Endothelial cell of umbilical vein (primary cell): ENCODE measurements around the gene ZNF699. TPM values are rescaled to one million over a fixed set of nuclear protein-coding genes. Genes with fewer than 3 reads are reported as not detected.

Experiments used
- BruUV-seq: library from RNA; stranded (reverse); fragments of 400-500 nt; replicated peaks from 2 replicates; lab custom pipeline; 2021; lab: Mats Ljungman, UMichigan
- CTCF ChIA-PET: fragments of 300-600, 350-600 bp; sonication (Branson Sonifier 250); formaldehyde crosslinking; loops from one replicate; lab custom pipeline; 2021; ENCODE audit warnings: antibody characterized with exemption, inconsistent platforms; lab: Charles Lee
- POLR2A ChIA-PET: fragments of 300-600, 350-600 bp; sonication (Branson Sonifier 250); formaldehyde crosslinking; loops from one replicate; lab custom pipeline; 2021; ENCODE audit warnings: antibody characterized with exemption, inconsistent platforms; lab: Charles Lee
- DNase-seq: peaks from one replicate; pipeline ENCODE4 v3.0.0-alpha.2; 2011; ENCODE audit warnings: low read depth, low spot score
- FAIRE-seq: peaks from 2 replicates; lab custom pipeline; 2011; peaks lifted over from hg19 to GRCh38; lab: Jason Lieb, UNC
- H2AFZ ChIP-seq: 2 replicates; pipeline ENCODE4 v1.6.0; 2012; ENCODE audit warnings: low read depth, low read length, control low read depth, inconsistent platforms
- H3K27ac ChIP-seq: 2 replicates; pipeline ENCODE4 v1.5.1; 2011; ENCODE audit warnings: low read depth, mild to moderate bottlenecking, control low read depth, low read length, moderate library complexity; ENCODE audit not compliant: insufficient read depth
- H3K27me3 ChIP-seq, 2 experiments: 2 replicates each; pipeline versions ENCODE4 v1.6.0 to v1.6.1; 2011; ENCODE audit warnings: low read length in 2 of 2, mixed read lengths in 1 of 2; ENCODE audit not compliant: control insufficient read depth in 2 of 2, insufficient read depth in 2 of 2
- H3K36me3 ChIP-seq, 2 experiments: 2 replicates in 1 of 2; 3 replicates in 1 of 2; pipeline ENCODE4 v1.5.1; 2011; ENCODE audit warnings: low read length in 2 of 2, mild to moderate bottlenecking in 1 of 2, moderate library complexity in 1 of 2; ENCODE audit not compliant: control insufficient read depth in 2 of 2, insufficient read depth in 2 of 2; ENCODE audit errors: extremely low read depth in 1 of 2
- H3K4me1 ChIP-seq: 3 replicates; pipeline ENCODE4 v1.5.1; 2011; ENCODE audit warnings: mild to moderate bottlenecking, low read length; ENCODE audit not compliant: control insufficient read depth, insufficient read depth; ENCODE audit errors: extremely low read depth
- H3K4me2 ChIP-seq: 2 replicates; pipeline ENCODE4 v1.6.1; 2011; ENCODE audit warnings: low read length, control low read depth, mixed read lengths; ENCODE audit not compliant: insufficient read depth
- H3K4me3 ChIP-seq, 3 experiments: fragments of 200-600 bp in 1 of 3; sonication (generic), shearing (Covaris generic) in 1 of 3; replicated peaks in 1 of 3; 2 replicates each; pipeline ENCODE4 v1.5.1; 2011 to 2016; ENCODE audit warnings: control low read depth in 3 of 3, low read length in 3 of 3, mild to moderate bottlenecking in 2 of 3, inconsistent platforms in 1 of 3, low read depth in 1 of 3, moderate library complexity in 1 of 3; ENCODE audit not compliant: insufficient read depth in 1 of 3
- H3K79me2 ChIP-seq: 2 replicates; pipeline ENCODE4 v1.6.0; 2012; ENCODE audit warnings: low read length, inconsistent platforms; ENCODE audit not compliant: control insufficient read depth, insufficient read depth
- H3K9ac ChIP-seq: replicated peaks from 2 replicates; pipeline ENCODE3; 2011; ENCODE audit warnings: low read length, control low read depth; ENCODE audit not compliant: insufficient read depth; ENCODE audit errors: extremely low read depth
- H3K9me1 ChIP-seq: replicated peaks from 3 replicates; pipeline ENCODE4 v1.6.0; 2011; ENCODE audit warnings: mild to moderate bottlenecking, low read length; ENCODE audit not compliant: control insufficient read depth, insufficient read depth; ENCODE audit errors: extremely low read depth
- H3K9me3 ChIP-seq: replicated peaks from 2 replicates; pipeline ENCODE4 v1.5.1; 2012; ENCODE audit warnings: low read length, inconsistent platforms; ENCODE audit not compliant: control insufficient read depth, insufficient read depth
- H4K20me1 ChIP-seq: replicated peaks from 2 replicates; pipeline ENCODE3; 2011; ENCODE audit warnings: mild to moderate bottlenecking, low read length; ENCODE audit not compliant: control insufficient read depth, insufficient read depth; ENCODE audit errors: extremely low read depth
- EZH2 ChIP-seq: IDR thresholded peaks from 2 replicates; pipeline ENCODE4 v1.6.1; 2012; ENCODE audit warnings: borderline replicate concordance, low read depth, mild to moderate bottlenecking, moderate library complexity, low read length, inconsistent platforms; ENCODE audit not compliant: severe bottlenecking
- FOS ChIP-seq: IDR thresholded peaks from 2 replicates; pipeline ENCODE4 v1.6.1; 2011; ENCODE audit warnings: mild to moderate bottlenecking, low read length, moderate library complexity, borderline replicate concordance; ENCODE audit not compliant: insufficient read depth
- GATA2 ChIP-seq: IDR thresholded peaks from 2 replicates; pipeline ENCODE4 v1.7.0; 2011; ENCODE audit warnings: low read depth, mild to moderate bottlenecking, moderate library complexity, mixed read lengths, low read length; ENCODE audit not compliant: insufficient read length, insufficient read depth
- JUN ChIP-seq: IDR thresholded peaks from 2 replicates; pipeline ENCODE4 v1.6.1; 2011; ENCODE audit warnings: borderline replicate concordance, low read depth; ENCODE audit not compliant: insufficient read length, insufficient read depth
- MYC ChIP-seq: IDR thresholded peaks from one replicate; pipeline ENCODE4 v1.6.1; 2011; ENCODE audit warnings: mild to moderate bottlenecking, low read depth, low read length
- POLR2A ChIP-seq: IDR thresholded peaks from 2 replicates; pipeline ENCODE4 v1.6.1; 2012; ENCODE audit warnings: low read depth, mild to moderate bottlenecking, control low read depth, low read length
- POLR2AphosphoS5 ChIP-seq: IDR thresholded peaks from 2 replicates; pipeline ENCODE4 v1.6.1; 2012; ENCODE audit warnings: low read depth, mild to moderate bottlenecking, control low read depth, low read length, moderate library complexity; ENCODE audit not compliant: insufficient read depth
- dilution Hi-C: fragments of 300-500 bp; cut with MboI; formaldehyde crosslinking; loops from one replicate; pipeline ENCODE4 v1.15.0; 2019; ENCODE audit warnings: low sequenced_read_pairs; ENCODE audit not compliant: extremely low pct_ligation_motif_present
- intact Hi-C: fragments of 100-400 bp; cut with micrococcal nuclease; formaldehyde crosslinking; loops from one replicate; pipeline ENCODE4 v1.10.0; 2022
- polyA plus RNA-seq, 4 experiments: library from polyadenylated mRNA; depleted of rRNA in 3 of 4; stranded (reverse) in 3 of 4; unstranded in 1 of 4; fragments of >200 nt; gene quantifications; 2 replicates each; pipeline versions ENCODE4 v1.2.1 to v1.2.3, GENCODE V29; 2011 to 2012; ENCODE audit warnings: missing spikeins in 1 of 4
- total RNA-seq: library from RNA; stranded (reverse); gene quantifications from 2 replicates; pipeline ENCODE4 v1.2.3, GENCODE V29; 2021
- TF ChIP-seq, protein P1 (sequence below): IDR thresholded peaks from 2 replicates; pipeline ENCODE4 v1.6.1; 2011; ENCODE audit not compliant: insufficient read depth, insufficient read length
- TF ChIP-seq, protein P2 (sequence below), 2 donors: IDR thresholded peaks; 1 replicate in 1 of 2; 2 replicates in 1 of 2; pipeline ENCODE4 v1.5.1; 2011; ENCODE audit warnings: low read length in 2 of 2, mild to moderate bottlenecking in 2 of 2, moderate library complexity in 2 of 2, control low read depth in 1 of 2, inconsistent platforms in 1 of 2, low read depth in 1 of 2; ENCODE audit not compliant: insufficient read depth in 1 of 2; ENCODE audit errors: extremely low read depth in 1 of 2

ZNF699 gene
- total and polyA plus RNA-seq, 2 donors (not counting 3 experiments of a cell fraction or from before 2014, with no cell fraction given): 0.59 to 4.7 TPM

DNA sequence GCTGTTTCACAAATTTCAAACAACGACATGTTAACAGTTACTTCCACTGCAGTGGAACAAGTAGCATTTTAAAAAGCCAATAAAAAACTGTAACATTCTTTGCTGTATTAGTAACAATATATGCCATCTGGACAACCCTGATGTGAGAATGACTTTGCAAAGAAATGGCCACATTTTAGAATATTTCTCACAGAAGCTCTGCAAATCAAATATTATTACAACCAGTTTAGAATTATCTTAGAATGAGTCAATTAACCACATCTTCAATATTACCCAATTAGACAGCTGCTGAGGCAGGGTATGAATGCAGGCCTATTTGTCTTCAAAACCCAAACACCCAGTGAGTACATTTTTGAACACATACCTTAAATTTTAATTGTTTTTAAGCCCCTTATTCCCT is 3.2 kb downstream of the ZNF699 start:
- Histone ChIP-seq H3K36me3 (no peaks in the 10 kb centered on the region), H3K27ac (no peak overlapping the region), H3K79me2 (peaks cover 2% of the 10 kb centered on the region), H3K4me1 (peaks cover 7% of the 10 kb centered on the region), H2AFZ (no peak overlapping the region), H3K9ac (no peak overlapping the region), H3K9me3 (no peaks in the 10 kb centered on the region), H3K27me3 (no peaks in the 10 kb centered on the region), H4K20me1 (no peaks in the 10 kb centered on the region), H3K4me3 (no peak overlapping the region), H3K9me1 (no peaks in the 10 kb centered on the region), H3K4me2 (no peak overlapping the region)
- CTCF ChIA-PET: interaction anchor here (1.1 kb wide), 1 partner anchor 17 kb away, joined by 3 read pairs; the partner anchor contains the start of gene ZNF559
- intact Hi-C loops: no loop called here
- FAIRE-seq: no peak
- DNase-seq: no peak
- dilution Hi-C loops: no loop called here
- BruUV-seq: no TSS peak
- POLR2A ChIA-PET: no interaction called here
- TF ChIP-seq GATA2 (no peak), MYC (no peak), JUN (no peak), EZH2 (no peak), POLR2A (no peak), POLR2AphosphoS5 (no peak), FOS (no peak)
- TF ChIP-seq, protein P1, sequence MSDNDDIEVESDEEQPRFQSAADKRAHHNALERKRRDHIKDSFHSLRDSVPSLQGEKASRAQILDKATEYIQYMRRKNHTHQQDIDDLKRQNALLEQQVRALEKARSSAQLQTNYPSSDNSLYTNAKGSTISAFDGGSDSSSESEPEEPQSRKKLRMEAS: no peak
- TF ChIP-seq, protein P2, sequence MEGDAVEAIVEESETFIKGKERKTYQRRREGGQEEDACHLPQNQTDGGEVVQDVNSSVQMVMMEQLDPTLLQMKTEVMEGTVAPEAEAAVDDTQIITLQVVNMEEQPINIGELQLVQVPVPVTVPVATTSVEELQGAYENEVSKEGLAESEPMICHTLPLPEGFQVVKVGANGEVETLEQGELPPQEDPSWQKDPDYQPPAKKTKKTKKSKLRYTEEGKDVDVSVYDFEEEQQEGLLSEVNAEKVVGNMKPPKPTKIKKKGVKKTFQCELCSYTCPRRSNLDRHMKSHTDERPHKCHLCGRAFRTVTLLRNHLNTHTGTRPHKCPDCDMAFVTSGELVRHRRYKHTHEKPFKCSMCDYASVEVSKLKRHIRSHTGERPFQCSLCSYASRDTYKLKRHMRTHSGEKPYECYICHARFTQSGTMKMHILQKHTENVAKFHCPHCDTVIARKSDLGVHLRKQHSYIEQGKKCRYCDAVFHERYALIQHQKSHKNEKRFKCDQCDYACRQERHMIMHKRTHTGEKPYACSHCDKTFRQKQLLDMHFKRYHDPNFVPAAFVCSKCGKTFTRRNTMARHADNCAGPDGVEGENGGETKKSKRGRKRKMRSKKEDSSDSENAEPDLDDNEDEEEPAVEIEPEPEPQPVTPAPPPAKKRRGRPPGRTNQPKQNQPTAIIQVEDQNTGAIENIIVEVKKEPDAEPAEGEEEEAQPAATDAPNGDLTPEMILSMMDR (IDR thresholded peaks at IDR 0.05; ENCODE audit: extremely low read depth in 1 of 2, insufficient read depth in 1 of 2, low read depth in 1 of 2, low read length in 2 of 2): no peak
